Hematopoietic multipotent progenitor cell (in vitro differentiated cells): Measurements from ENCODE around the gene SYT15. TPM values are rescaled to one million over a fixed set of nuclear protein-coding genes. Genes with fewer than 3 reads are reported as not detected.
"Not testable (repeated sequence)": the region's sequence is repeated elsewhere in the genome, so short reads cannot be mapped to it uniquely, and the experiment has no call there.

Experiments
- DNase-seq, 3 donors: peaks; one replicate each; pipeline ENCODE4 v3.0.0-alpha.2; 2011 to 2015; ENCODE audit warnings: low read depth in 2 of 3, low spot score in 2 of 3
- total RNA-seq: library from RNA; depleted of rRNA; stranded (reverse); fragments of >200 nt; gene quantifications from one replicate; pipeline ENCODE4 v1.2.3, GENCODE V29; 2012

SYT15 gene
- total RNA-seq, 1 donor: 0.27 TPM

GRCh38 chr10:46640005-46640404 lies 61.1 kb downstream of the SYT15 start:
- DNase-seq: not testable (repeated sequence)

Other genes with a start within 250 kb of the SYT15 start
- not detected for gene ANXA8L1, start 203.4 kb upstream of the SYT15 start, total RNA-seq
- gene NPY4R, start 113.2 kb upstream of the SYT15 start, total RNA-seq: under 0.01 TPM
- gene GPRIN2, start 22.5 kb upstream of the SYT15 start, total RNA-seq: not detected